IMR-90 (cell line): Measurements from ENCODE around the gene TPM3.

Experiments
- BHLHE40 ChIP-seq: fragments of 150-350 bp; IDR thresholded peaks from 2 replicates; pipeline ENCODE4 v1.6.1; 2016; ENCODE audit warnings: mild to moderate bottlenecking, low read depth, low read length
- CEBPB ChIP-seq: IDR thresholded peaks from 2 replicates; pipeline ENCODE4 v1.6.1; 2012; ENCODE audit warnings: low read depth, low read length, improper control_type of control experiment
- ELK1 ChIP-seq: fragments of 150-350 bp; IDR thresholded peaks from 2 replicates; pipeline ENCODE4 v1.6.1; 2016; ENCODE audit warnings: low read depth, mild to moderate bottlenecking, low read length, moderate library complexity, borderline replicate concordance
- FOS ChIP-seq: fragments of 150-350 bp; IDR thresholded peaks from 2 replicates; pipeline ENCODE4 v1.6.1; 2016; ENCODE audit warnings: low read depth, low read length
- MAFK ChIP-seq: IDR thresholded peaks from 2 replicates; pipeline ENCODE4 v1.6.1; 2012; ENCODE audit warnings: low read depth, low read length, improper control_type of control experiment
- MXI1 ChIP-seq: IDR thresholded peaks from 2 replicates; pipeline ENCODE4 v1.6.1; 2012; ENCODE audit warnings: low read depth, mild to moderate bottlenecking, low read length, moderate library complexity, borderline replicate concordance
- POLR2A ChIP-seq: IDR thresholded peaks from 2 replicates; pipeline ENCODE4 v1.6.1; 2012; ENCODE audit warnings: mild to moderate bottlenecking, low read depth, low read length
- RAD21 ChIP-seq: IDR thresholded peaks from 2 replicates; pipeline ENCODE4 v1.6.1; 2012; ENCODE audit warnings: low read length, improper control_type of control experiment
- RCOR1 ChIP-seq: IDR thresholded peaks from 2 replicates; pipeline ENCODE4 v1.6.1; 2012; ENCODE audit warnings: mild to moderate bottlenecking, low read length, improper control_type of control experiment; ENCODE audit not compliant: insufficient replicate concordance
- RFX5 ChIP-seq: IDR thresholded peaks from 2 replicates; pipeline ENCODE4 v1.8.0; 2012; ENCODE audit warnings: low read depth, mild to moderate bottlenecking, low read length, moderate library complexity
- SMC3 ChIP-seq: fragments of 150-350 bp; IDR thresholded peaks from 2 replicates; pipeline ENCODE4 v1.6.1; 2016; ENCODE audit warnings: low read depth, mild to moderate bottlenecking, antibody characterized with exemption, low read length, moderate library complexity
- USF2 ChIP-seq: fragments of 150-350 bp; IDR thresholded peaks from 2 replicates; pipeline ENCODE4 v1.6.1; 2017; ENCODE audit warnings: mild to moderate bottlenecking, antibody characterized with exemption, low read length, low read depth
- TF ChIP-seq, protein P1 (sequence below): conservative IDR thresholded peaks from 2 replicates; pipeline ENCODE4 v1.5.1; 2012; ENCODE audit warnings: mild to moderate bottlenecking, low read depth, low read length, improper control_type of control experiment

- no peak for TF ChIP-seq POLR2A
- TF ChIP-seq, protein P1, sequence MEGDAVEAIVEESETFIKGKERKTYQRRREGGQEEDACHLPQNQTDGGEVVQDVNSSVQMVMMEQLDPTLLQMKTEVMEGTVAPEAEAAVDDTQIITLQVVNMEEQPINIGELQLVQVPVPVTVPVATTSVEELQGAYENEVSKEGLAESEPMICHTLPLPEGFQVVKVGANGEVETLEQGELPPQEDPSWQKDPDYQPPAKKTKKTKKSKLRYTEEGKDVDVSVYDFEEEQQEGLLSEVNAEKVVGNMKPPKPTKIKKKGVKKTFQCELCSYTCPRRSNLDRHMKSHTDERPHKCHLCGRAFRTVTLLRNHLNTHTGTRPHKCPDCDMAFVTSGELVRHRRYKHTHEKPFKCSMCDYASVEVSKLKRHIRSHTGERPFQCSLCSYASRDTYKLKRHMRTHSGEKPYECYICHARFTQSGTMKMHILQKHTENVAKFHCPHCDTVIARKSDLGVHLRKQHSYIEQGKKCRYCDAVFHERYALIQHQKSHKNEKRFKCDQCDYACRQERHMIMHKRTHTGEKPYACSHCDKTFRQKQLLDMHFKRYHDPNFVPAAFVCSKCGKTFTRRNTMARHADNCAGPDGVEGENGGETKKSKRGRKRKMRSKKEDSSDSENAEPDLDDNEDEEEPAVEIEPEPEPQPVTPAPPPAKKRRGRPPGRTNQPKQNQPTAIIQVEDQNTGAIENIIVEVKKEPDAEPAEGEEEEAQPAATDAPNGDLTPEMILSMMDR, result no peak
- no peak for TF ChIP-seq SMC3
- no peak for TF ChIP-seq RAD21
- no peak for TF ChIP-seq BHLHE40
- no peak for TF ChIP-seq RCOR1
- no peak for TF ChIP-seq USF2
- no peak for TF ChIP-seq ELK1
- no peak for TF ChIP-seq FOS
- TF ChIP-seq CEBPB, result no peak
- no peak for TF ChIP-seq RFX5
- TF ChIP-seq MXI1, result no peak
- no peak for TF ChIP-seq MAFK
Measured at GRCh38 chr1:154218545-154218944, 26.6 kb upstream of the TPM3 start.
